ENCODE measurements around the gene ARFRP1.
"Not testable (repeated sequence)": the region's sequence is repeated elsewhere in the genome, so short reads cannot be mapped to it uniquely, and the experiment has no call there.

ARFRP1 gene

DNA sequence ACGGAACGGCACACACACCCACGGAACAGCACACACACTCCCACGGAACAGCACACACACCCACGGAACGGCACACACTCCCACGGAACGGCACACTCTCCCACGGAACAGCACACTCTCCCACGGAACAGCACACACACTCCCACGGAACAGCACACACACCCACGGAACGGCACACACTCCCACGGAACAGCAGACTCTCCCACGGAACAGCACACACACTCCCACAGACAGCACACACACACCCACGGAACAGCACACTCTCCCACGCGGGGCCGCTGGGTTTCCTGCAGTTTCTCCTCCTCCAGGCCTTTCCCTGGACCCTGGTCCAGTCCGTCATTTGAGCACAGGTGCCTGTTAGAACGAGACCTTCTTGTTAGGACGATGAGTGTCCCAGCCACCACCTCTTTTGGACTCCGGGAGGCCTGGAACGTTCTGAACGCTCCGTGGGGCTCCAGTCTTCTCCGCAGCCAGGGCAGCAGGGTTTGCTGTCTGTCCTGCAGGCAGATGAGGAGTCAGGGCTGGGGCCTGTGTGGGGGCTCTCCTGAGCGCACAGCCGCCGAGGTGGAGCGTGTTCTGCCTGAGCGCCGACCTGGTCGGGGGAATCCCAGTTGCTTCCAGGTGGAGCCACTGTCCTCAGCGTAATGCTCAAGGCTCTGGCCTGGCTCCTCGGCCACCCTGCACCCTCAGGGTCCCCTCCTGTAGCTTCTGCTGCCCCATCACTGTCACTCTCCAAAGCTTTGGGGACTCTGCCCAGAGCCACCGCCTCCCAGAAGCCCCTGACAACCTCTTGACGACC is 28.9 kb downstream of the ARFRP1 start:
- no peaks in the 10 kb centered on the region for H3K9me3 ChIP-seq (ENCODE audit: severe bottlenecking)
- no peak overlapping the region for H3K4me3 ChIP-seq (ENCODE audit: low read depth, low read length)
- TF ChIP-seq, protein P1, sequence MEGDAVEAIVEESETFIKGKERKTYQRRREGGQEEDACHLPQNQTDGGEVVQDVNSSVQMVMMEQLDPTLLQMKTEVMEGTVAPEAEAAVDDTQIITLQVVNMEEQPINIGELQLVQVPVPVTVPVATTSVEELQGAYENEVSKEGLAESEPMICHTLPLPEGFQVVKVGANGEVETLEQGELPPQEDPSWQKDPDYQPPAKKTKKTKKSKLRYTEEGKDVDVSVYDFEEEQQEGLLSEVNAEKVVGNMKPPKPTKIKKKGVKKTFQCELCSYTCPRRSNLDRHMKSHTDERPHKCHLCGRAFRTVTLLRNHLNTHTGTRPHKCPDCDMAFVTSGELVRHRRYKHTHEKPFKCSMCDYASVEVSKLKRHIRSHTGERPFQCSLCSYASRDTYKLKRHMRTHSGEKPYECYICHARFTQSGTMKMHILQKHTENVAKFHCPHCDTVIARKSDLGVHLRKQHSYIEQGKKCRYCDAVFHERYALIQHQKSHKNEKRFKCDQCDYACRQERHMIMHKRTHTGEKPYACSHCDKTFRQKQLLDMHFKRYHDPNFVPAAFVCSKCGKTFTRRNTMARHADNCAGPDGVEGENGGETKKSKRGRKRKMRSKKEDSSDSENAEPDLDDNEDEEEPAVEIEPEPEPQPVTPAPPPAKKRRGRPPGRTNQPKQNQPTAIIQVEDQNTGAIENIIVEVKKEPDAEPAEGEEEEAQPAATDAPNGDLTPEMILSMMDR (IDR thresholded peaks at IDR 0.05; ENCODE audit: low read depth, low read length), result no peak
- no peak overlapping the region for H3K27ac ChIP-seq
- no peaks in the 10 kb centered on the region for H3K27me3 ChIP-seq (ENCODE audit: insufficient read depth, low read depth, severe bottlenecking)
- peaks cover 30% of the 10 kb centered on the region for H3K36me3 ChIP-seq
- no peak for DNase-seq

DNA sequence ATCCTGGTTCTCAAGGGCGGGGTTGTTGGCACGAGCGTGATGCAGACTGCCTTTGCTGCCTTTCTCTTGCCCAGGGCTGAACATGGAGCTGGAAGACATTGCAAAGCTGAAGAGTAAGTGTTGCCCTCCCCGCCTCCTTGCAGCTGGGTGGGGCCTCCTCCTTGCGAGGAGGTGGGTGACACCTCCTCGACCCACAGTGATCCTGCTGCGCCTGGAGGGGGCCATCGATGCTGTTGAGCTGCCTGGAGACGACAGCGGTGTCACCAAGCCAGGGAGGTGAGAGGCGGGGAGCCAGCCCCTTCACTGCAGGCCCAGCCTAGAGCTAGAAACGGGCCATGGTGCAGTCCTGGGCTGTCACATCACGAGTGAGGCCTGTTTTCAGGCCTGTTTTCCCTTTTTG is 29.7 kb downstream of the ARFRP1 start:
- Histone ChIP-seq H3K36me3 (peaks cover 31% of the 10 kb centered on the region), H3K27me3 (ENCODE audit: insufficient read depth, low read depth, severe bottlenecking) (no peaks in the 10 kb centered on the region), H3K9me3 (ENCODE audit: severe bottlenecking) (no peaks in the 10 kb centered on the region), H3K27ac (no peak overlapping the region), H3K4me3 (ENCODE audit: low read depth, low read length) (no peak overlapping the region)
- DNase-seq, result no peak
- TF ChIP-seq, protein P1 (IDR thresholded peaks at IDR 0.05; ENCODE audit: low read depth, low read length), result no peak

DNA sequence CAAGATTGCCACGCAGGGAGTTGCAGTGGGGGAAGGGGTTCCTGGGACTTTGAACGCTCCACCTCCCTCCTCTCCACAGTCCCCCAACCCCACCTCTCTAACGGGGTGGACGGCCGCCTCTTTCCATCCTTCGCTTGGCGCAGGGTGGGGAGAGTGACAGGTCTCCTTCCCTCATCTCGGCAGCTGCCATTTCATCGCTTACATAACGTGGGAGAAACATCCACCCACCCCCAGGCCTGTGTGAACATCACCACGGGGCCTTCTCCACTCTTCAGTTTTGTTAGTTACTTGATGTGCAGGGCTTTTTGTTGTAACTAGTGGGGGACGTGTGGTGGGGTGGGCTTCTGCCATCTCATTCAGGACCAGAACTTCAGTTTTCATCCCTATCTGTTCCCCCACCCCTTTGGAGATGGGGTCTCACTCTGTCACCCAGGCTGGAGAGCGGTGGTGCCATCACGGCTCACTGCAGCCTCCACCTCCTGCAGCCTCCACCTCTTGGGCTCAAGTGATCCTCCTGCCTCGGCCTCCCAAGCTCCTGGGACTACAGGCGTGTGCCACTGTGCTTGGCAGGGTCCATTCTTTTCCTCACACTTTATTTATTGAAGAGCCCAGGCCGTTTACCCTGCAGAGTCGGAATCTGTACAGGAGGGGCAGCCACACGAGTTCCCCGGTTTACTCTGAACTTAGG is 32.0 kb downstream of the ARFRP1 start:
- Histone ChIP-seq H3K9me3 (ENCODE audit: severe bottlenecking) (no peaks in the 10 kb centered on the region), H3K36me3 (peaks cover 43% of the 10 kb centered on the region), H3K4me3 (ENCODE audit: low read depth, low read length) (no peak overlapping the region), H3K27me3 (ENCODE audit: insufficient read depth, low read depth, severe bottlenecking) (no peaks in the 10 kb centered on the region), H3K27ac (no peak overlapping the region)
- no peak for DNase-seq
- TF ChIP-seq, protein P1 (IDR thresholded peaks at IDR 0.05; ENCODE audit: low read depth, low read length), result no peak

DNA sequence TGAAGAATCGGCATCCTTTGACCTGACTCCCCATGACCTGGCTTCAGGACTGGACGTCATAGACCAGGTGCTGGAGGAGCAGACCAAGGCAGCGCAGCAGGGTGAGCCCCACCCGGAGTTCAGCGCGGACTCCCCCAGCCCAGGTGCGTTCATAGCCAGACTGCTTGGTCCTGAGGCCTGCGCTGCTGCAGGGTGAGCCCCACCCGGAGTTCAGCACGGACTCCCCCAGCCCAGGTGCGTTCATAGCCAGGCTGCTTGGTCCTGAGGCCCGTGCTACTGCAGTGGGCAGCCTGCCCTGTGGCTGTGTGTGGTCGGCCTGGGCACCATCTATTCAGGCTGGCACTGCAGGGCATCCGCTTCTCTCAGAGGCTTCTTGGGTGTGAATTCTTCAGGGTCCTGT is 33.8 kb downstream of the ARFRP1 start:
- Histone ChIP-seq H3K9me3 (ENCODE audit: severe bottlenecking) (no peaks in the 10 kb centered on the region), H3K36me3 (peaks cover 34% of the 10 kb centered on the region), H3K27ac (no peak overlapping the region), H3K4me3 (ENCODE audit: low read depth, low read length) (no peak overlapping the region), H3K27me3 (ENCODE audit: insufficient read depth, low read depth, severe bottlenecking) (no peaks in the 10 kb centered on the region)
- no peak for DNase-seq
- TF ChIP-seq, protein P1 (IDR thresholded peaks at IDR 0.05; ENCODE audit: low read depth, low read length), result no peak

DNA sequence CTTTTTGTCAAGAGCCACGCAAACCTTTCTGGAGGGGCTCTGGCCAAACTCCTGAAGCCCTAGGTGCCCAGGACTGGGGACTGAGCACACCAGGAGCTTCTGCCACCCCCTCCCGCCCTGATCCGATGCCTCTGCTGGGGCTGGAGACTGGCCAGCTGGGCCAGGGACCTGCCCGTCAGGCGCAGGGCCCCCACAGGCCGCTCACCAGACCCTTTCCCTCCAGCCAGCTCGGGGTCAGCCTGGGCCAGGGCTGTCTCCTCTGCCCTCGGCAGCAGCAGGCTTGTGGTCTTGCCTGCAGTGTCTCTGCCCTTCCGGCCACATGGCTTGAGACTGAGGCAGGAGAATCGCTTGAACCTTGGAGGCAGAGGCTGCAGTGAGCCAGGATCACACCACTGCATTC is 35.1 kb downstream of the ARFRP1 start:
- Histone ChIP-seq H3K9me3 (ENCODE audit: severe bottlenecking) (no peaks in the 10 kb centered on the region), H3K27ac (no peak overlapping the region), H3K4me3 (ENCODE audit: low read depth, low read length) (no peak overlapping the region), H3K36me3 (peaks cover 41% of the 10 kb centered on the region), H3K27me3 (ENCODE audit: insufficient read depth, low read depth, severe bottlenecking) (no peaks in the 10 kb centered on the region)
- DNase-seq, result no peak
- TF ChIP-seq, protein P1 (IDR thresholded peaks at IDR 0.05; ENCODE audit: low read depth, low read length), result no peak

DNA sequence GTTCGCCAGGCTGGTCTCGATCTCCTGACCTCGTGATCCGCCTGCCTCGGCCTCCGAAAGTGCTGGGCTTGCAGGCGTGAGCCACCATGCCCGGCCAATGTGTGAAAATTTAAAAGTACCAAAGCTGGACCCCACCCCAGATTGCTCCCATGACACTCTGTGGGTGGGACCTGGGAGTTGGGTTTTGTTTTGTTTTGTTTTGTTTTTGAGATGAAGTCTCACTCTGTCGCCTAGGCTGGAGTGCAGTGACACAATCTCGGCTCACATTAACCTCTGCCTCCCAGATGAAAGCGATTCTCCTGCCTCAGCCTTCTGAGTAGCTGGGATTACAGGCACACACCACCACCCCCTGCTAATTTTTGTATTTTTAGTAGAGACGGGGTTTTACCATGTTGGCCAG is 36.1 kb downstream of the ARFRP1 start:
- not testable (repeated sequence) for H3K9me3 ChIP-seq (ENCODE audit: severe bottlenecking); H3K27ac ChIP-seq; H3K4me3 ChIP-seq (ENCODE audit: low read depth, low read length); DNase-seq; H3K27me3 ChIP-seq (ENCODE audit: insufficient read depth, low read depth, severe bottlenecking)
- H3K36me3 ChIP-seq, result peaks cover 48% of the 10 kb centered on the region
